H9 (cell line): ENCODE measurements around the gene APLN. TPM values are rescaled to one million over a fixed set of nuclear protein-coding genes. Genes with fewer than 3 reads are reported as not detected.

ENCODE experiments used
- DNase-seq: peaks from one replicate; pipeline ENCODE4 v3.0.0-alpha.2; 2017
- H2AFZ ChIP-seq: one replicate; pipeline ENCODE4 v1.6.1; 2013; ENCODE audit warnings: mild to moderate bottlenecking, low read length, control low read depth, moderate library complexity
- H2AK5ac ChIP-seq: 2 replicates; pipeline ENCODE4 v1.6.1; 2013; ENCODE audit warnings: low read length, control low read depth, mixed read lengths; ENCODE audit not compliant: insufficient read length
- H2BK120ac ChIP-seq: one replicate; pipeline ENCODE4 v1.6.1; 2013; ENCODE audit warnings: low read depth, mild to moderate bottlenecking, low read length, control low read depth, inconsistent platforms; ENCODE audit not compliant: poor library complexity, severe bottlenecking
- H2BK12ac ChIP-seq: 2 replicates; pipeline ENCODE4 v1.6.1; 2013; ENCODE audit warnings: low read length, control low read depth, mixed read lengths, low read depth; ENCODE audit not compliant: insufficient read length
- H2BK15ac ChIP-seq: 2 replicates; pipeline ENCODE4 v1.6.1; 2013; ENCODE audit warnings: low read depth, low read length, control low read depth
- H2BK20ac ChIP-seq: one replicate; pipeline ENCODE4 v1.6.1; 2013; ENCODE audit warnings: low read depth, mild to moderate bottlenecking, low read length, control low read depth, inconsistent platforms; ENCODE audit not compliant: poor library complexity, severe bottlenecking
- H2BK5ac ChIP-seq: 2 replicates; pipeline ENCODE4 v1.6.1; 2013; ENCODE audit warnings: low read length, control low read depth, mixed read lengths; ENCODE audit not compliant: insufficient read length
- H3K14ac ChIP-seq: 2 replicates; pipeline ENCODE4 v1.6.1; 2013; ENCODE audit warnings: low read length, control low read depth; ENCODE audit not compliant: insufficient read depth
- H3K18ac ChIP-seq: 2 replicates; pipeline ENCODE4 v1.6.1; 2013; ENCODE audit warnings: low read depth, mild to moderate bottlenecking, mixed read lengths, low read length, control low read depth; ENCODE audit not compliant: insufficient read length
- H3K23ac ChIP-seq: 2 replicates; pipeline ENCODE4 v1.6.1; 2013; ENCODE audit warnings: low read length, control low read depth, mixed read lengths, low read depth; ENCODE audit not compliant: insufficient read length
- H3K23me2 ChIP-seq: 2 replicates; pipeline ENCODE4 v1.6.1; 2013; ENCODE audit warnings: low read depth, mild to moderate bottlenecking, mixed read lengths, low read length, control low read depth; ENCODE audit not compliant: insufficient read length, poor library complexity, severe bottlenecking
- H3K27ac ChIP-seq: 2 replicates; pipeline ENCODE4 v1.5.1; 2013; ENCODE audit warnings: low read length, control low read depth, mixed read lengths, low read depth; ENCODE audit not compliant: insufficient read length
- H3K27me3 ChIP-seq: 2 replicates; pipeline ENCODE4 v1.6.1; 2013; ENCODE audit warnings: low read length, control low read depth, inconsistent platforms; ENCODE audit not compliant: insufficient read depth
- H3K4ac ChIP-seq: 2 replicates; pipeline ENCODE4 v1.6.1; 2013; ENCODE audit warnings: low read depth, mild to moderate bottlenecking, control low read depth, inconsistent platforms, low read length, moderate library complexity
- H3K4me1 ChIP-seq: 2 replicates; pipeline ENCODE4 v1.6.1; 2013; ENCODE audit warnings: low read length, control low read depth, inconsistent platforms; ENCODE audit not compliant: insufficient read depth
- H3K4me2 ChIP-seq: 2 replicates; pipeline ENCODE4 v1.6.1; 2013; ENCODE audit warnings: low read length, control low read depth, mixed read lengths; ENCODE audit not compliant: insufficient read length, insufficient read depth
- H3K56ac ChIP-seq: 2 replicates; pipeline ENCODE4 v1.6.1; 2013; ENCODE audit warnings: low read depth, mild to moderate bottlenecking, mixed read lengths, low read length, control low read depth; ENCODE audit not compliant: insufficient read length
- H3K79me1 ChIP-seq: 2 replicates; pipeline ENCODE4 v1.6.1; 2013; ENCODE audit warnings: low read depth, mild to moderate bottlenecking, moderate library complexity, low read length, control low read depth, inconsistent platforms; ENCODE audit not compliant: insufficient read depth, poor library complexity, severe bottlenecking
- H3K79me2 ChIP-seq: 2 replicates; pipeline ENCODE4 v1.6.1; 2013; ENCODE audit warnings: low read length, control low read depth, inconsistent platforms; ENCODE audit not compliant: insufficient read depth
- H3K9ac ChIP-seq: 2 replicates; pipeline ENCODE4 v1.6.1; 2013; ENCODE audit warnings: low read length, control low read depth, mixed read lengths; ENCODE audit not compliant: insufficient read length; ENCODE audit errors: extremely low read depth
- H3K9me3 ChIP-seq: one replicate; pipeline ENCODE4 v1.6.1; 2013; ENCODE audit warnings: low read depth, low read length, inconsistent platforms; ENCODE audit not compliant: control insufficient read depth
- H3T11ph ChIP-seq: one replicate; pipeline ENCODE4 v1.6.1; 2013; ENCODE audit warnings: mild to moderate bottlenecking, low read length, control low read depth, inconsistent platforms
- H4K20me1 ChIP-seq: one replicate; pipeline ENCODE4 v1.6.1; 2013; ENCODE audit not compliant: control insufficient read depth, insufficient read length, insufficient read depth
- H4K5ac ChIP-seq: 2 replicates; pipeline ENCODE4 v1.6.1; 2013; ENCODE audit warnings: low read depth, mild to moderate bottlenecking, mixed read lengths, low read length, control low read depth; ENCODE audit not compliant: insufficient read length
- H4K8ac ChIP-seq: replicated peaks from 2 replicates; pipeline ENCODE4 v1.6.1; 2013; ENCODE audit warnings: low read length, control low read depth, mixed read lengths, low read depth; ENCODE audit not compliant: insufficient read length
- H4K91ac ChIP-seq: 2 replicates; pipeline ENCODE4 v1.6.1; 2013; ENCODE audit warnings: low read depth, mild to moderate bottlenecking, moderate library complexity, mixed read lengths, low read length, control low read depth; ENCODE audit not compliant: insufficient read length
- H3K27ac Mint-ChIP-seq, 3 experiments: 2 replicates in 2 of 3; 3 replicates in 1 of 3; pipeline ENCODE4 v1.8.0; 2020 to 2021; ENCODE audit warnings: mixed read lengths in 3 of 3, mild to moderate bottlenecking in 1 of 3, moderate library complexity in 1 of 3
- H3K27me3 Mint-ChIP-seq: 2 replicates; pipeline ENCODE4 v1.8.0; 2021; ENCODE audit warnings: low read depth, mild to moderate bottlenecking, moderate library complexity, mixed read lengths
- H3K36me3 Mint-ChIP-seq, 3 experiments: 2 replicates in 2 of 3; 3 replicates in 1 of 3; pipeline ENCODE4 v1.8.0; 2020 to 2021; ENCODE audit warnings: low read depth in 3 of 3, mixed read lengths in 3 of 3; ENCODE audit not compliant: insufficient read depth in 1 of 3
- H3K4me1 Mint-ChIP-seq, 2 experiments: 2 replicates each; pipeline ENCODE4 v1.8.0; 2020; ENCODE audit warnings: mixed read lengths in 2 of 2
- H3K4me3 Mint-ChIP-seq, 2 experiments: 2 replicates in 1 of 2; 3 replicates in 1 of 2; pipeline ENCODE4 v1.8.0; 2020 to 2021; ENCODE audit warnings: mild to moderate bottlenecking in 2 of 2, mixed read lengths in 2 of 2, moderate library complexity in 1 of 2
- H3K9me3 Mint-ChIP-seq, 2 experiments: 2 replicates in 1 of 2; 3 replicates in 1 of 2; pipeline ENCODE4 v1.8.0; 2020; ENCODE audit warnings: mild to moderate bottlenecking in 2 of 2, mixed read lengths in 2 of 2, moderate library complexity in 1 of 2
- CTCF ChIP-seq: fragments of 200-600 bp; sonication (generic); conservative IDR thresholded peaks from 3 replicates; pipeline ENCODE4 v1.8.0; 2021; ENCODE audit warnings: antibody characterized with exemption, mild to moderate bottlenecking
- WGBS: extraction: QIAGEN DNeasy Blood & Tissue Kit; methylation state at CpG from one replicate; pipeline ENCODE4 v1.1.7; 2013; ENCODE audit warnings: missing lambda C conversion rate, low lambda C conversion rate, mixed read lengths; ENCODE audit not compliant: insufficient read length; ENCODE audit errors: extremely low coverage; 5-methylcytosine and 5-hydroxymethylcytosine counted together
- total RNA-seq: library from RNA; stranded (reverse); gene quantifications from 2 replicates; pipeline ENCODE4 v1.2.1, GENCODE V29; 2021

Gene APLN
- total RNA-seq, 1 experiment from 2014 or later: 0.24 TPM

GRCh38 chrX:129651756-129652564 is 2.8 kb downstream of the APLN start:
- peaks cover 4 to 6% (median 4%) of the 10 kb centered on the region in 3 experiments; a peak in 6 of 7 replicates for H3K36me3 Mint-ChIP-seq
- Histone ChIP-seq H2AFZ (no peak overlapping the region), H2BK120ac (no peak overlapping the region), H3K9ac (no peak overlapping the region), H3K9me3 (no peaks in the 10 kb centered on the region), H2BK12ac (no peak overlapping the region), H2BK20ac (no peak overlapping the region), H3K79me1 (no peaks in the 10 kb centered on the region), H3T11ph (no peak overlapping the region), H3K56ac (no peak overlapping the region), H2BK15ac (no peak overlapping the region), H3K23ac (no peak overlapping the region), H4K8ac (no peak overlapping the region), H3K4ac (no peak overlapping the region), H3K79me2 (no peaks in the 10 kb centered on the region), H3K4me1 (0 out of 2 replicates have a peak, but pooled peaks cover 3% of the 10 kb centered on the region), H3K18ac (no peak overlapping the region), H3K27ac (no peak overlapping the region), H3K27me3 (peaks cover 34% of the 10 kb centered on the region; the same call in 1 of the 2 replicates), H4K5ac (no peak overlapping the region), H4K91ac (no peak overlapping the region), H3K4me2 (no peak overlapping the region), H3K23me2 (peaks cover 11% of the 10 kb centered on the region), H3K14ac (no peak overlapping the region; the same call in 1 of the 2 replicates), H2AK5ac (no peak overlapping the region), H4K20me1 (no peaks in the 10 kb centered on the region), H2BK5ac (no peak overlapping the region)
- WGBS: no CpG with 5 or more reads among the region's 14 CpGs
- peak; percentile 15 for DNase-seq
- no peak overlapping the region for H3K27ac Mint-ChIP-seq
- peaks cover 95% of the 10 kb centered on the region for H3K27me3 Mint-ChIP-seq
- peak overlapping the region in 1 of 2 experiments; percentile 51; a peak in 2 of 5 replicates for H3K4me3 Mint-ChIP-seq
- H3K4me1 Mint-ChIP-seq: peaks cover 14 to 33% of the 10 kb centered on the region in 2 experiments
- no peak for TF ChIP-seq CTCF
- peaks cover 0 to 49% of the 10 kb centered on the region in 2 experiments; a peak in 4 of 5 replicates for H3K9me3 Mint-ChIP-seq
